HUES64 (cell line): ENCODE measurements around the gene U2AF1L4.
"Not testable (repeated sequence)": the region's sequence is repeated elsewhere in the genome, so short reads cannot be mapped to it uniquely, and the experiment has no call there.

Experiments used
- H3K27ac ChIP-seq: 2 replicates; pipeline ENCODE4 v1.7.0; 2013; ENCODE audit warnings: low read depth, low read length, inconsistent platforms
- H3K27me3 ChIP-seq: 2 replicates; pipeline ENCODE4 v1.6.1; 2013; ENCODE audit warnings: mild to moderate bottlenecking, low read length; ENCODE audit not compliant: insufficient read depth
- H3K36me3 ChIP-seq: 2 replicates; pipeline ENCODE4 v1.6.1; 2013; ENCODE audit warnings: mild to moderate bottlenecking, low read length; ENCODE audit not compliant: insufficient read depth
- H3K4me1 ChIP-seq: 2 replicates; pipeline ENCODE4 v1.6.1; 2013; ENCODE audit warnings: mild to moderate bottlenecking, low read length, moderate library complexity; ENCODE audit not compliant: insufficient read depth
- H3K4me3 ChIP-seq: 2 replicates; pipeline ENCODE4 v1.5.1; 2013; ENCODE audit warnings: mild to moderate bottlenecking, low read length, moderate library complexity
- H3K9ac ChIP-seq: 2 replicates; pipeline ENCODE4 v1.6.1; 2013; ENCODE audit warnings: mild to moderate bottlenecking, low read depth, low read length
- H3K9me3 ChIP-seq: 2 replicates; pipeline ENCODE4 v1.6.1; 2013; ENCODE audit warnings: low read depth, low read length; ENCODE audit not compliant: insufficient read depth
- WGBS: fragments of 150-250, 120-280 bp; methylation state at CpG from one replicate; pipeline ENCODE4 v1.1.7; 2013; ENCODE audit warnings: missing lambda C conversion rate; 5-methylcytosine and 5-hydroxymethylcytosine counted together

U2AF1L4 gene

DNA sequence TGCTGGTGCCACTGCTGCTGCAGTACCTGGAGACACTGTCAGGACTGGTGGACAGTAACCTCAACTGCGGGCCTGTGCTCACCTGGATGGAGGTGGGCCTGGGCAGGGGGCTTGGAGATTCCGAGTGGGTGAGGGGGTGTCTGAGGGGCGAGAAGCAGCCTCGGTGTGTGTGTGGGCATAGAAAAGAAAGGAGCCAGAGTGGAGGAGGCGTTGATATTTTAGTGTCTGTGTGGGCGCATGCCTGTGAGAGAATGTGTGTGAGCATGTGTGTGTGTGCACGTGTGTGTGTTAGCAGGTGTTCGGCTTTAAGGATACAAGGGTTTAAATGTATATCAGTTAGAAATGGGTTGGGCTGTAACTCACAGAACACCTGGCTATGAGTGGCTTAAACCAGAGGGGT, 33.8 kb upstream of the U2AF1L4 start:
- no peaks in the 10 kb centered on the region for H3K9me3 ChIP-seq
- H3K27me3 ChIP-seq: peaks cover 16% of the 10 kb centered on the region
- H3K27ac ChIP-seq: no peak overlapping the region
- peaks cover 17% of the 10 kb centered on the region for H3K4me1 ChIP-seq
- no peak overlapping the region for H3K4me3 ChIP-seq
- H3K9ac ChIP-seq: no peak overlapping the region
- no peaks in the 10 kb centered on the region for H3K36me3 ChIP-seq
- 94% methylated on average over 8 of the region's 8 CpGs for WGBS

GRCh38 chr19:35777961-35778360, 32.7 kb upstream of the U2AF1L4 start:
- H3K4me1 ChIP-seq: peaks cover 17% of the 10 kb centered on the region
- WGBS: 89% methylated on average over 7 of the region's 7 CpGs
- no peak overlapping the region for H3K27ac ChIP-seq
- peaks cover 20% of the 10 kb centered on the region for H3K27me3 ChIP-seq
- no peak overlapping the region for H3K4me3 ChIP-seq
- no peaks in the 10 kb centered on the region for H3K36me3 ChIP-seq
- H3K9ac ChIP-seq: no peak overlapping the region
- no peaks in the 10 kb centered on the region for H3K9me3 ChIP-seq

GRCh38 chr19:35777086-35777841, 32.0 kb upstream of the U2AF1L4 start:
- Histone ChIP-seq H3K4me3 (no peak overlapping the region), H3K4me1 (peaks cover 17% of the 10 kb centered on the region), H3K9me3 (no peaks in the 10 kb centered on the region), H3K36me3 (no peaks in the 10 kb centered on the region), H3K27ac (no peak overlapping the region), H3K9ac (no peak overlapping the region), H3K27me3 (peaks cover 23% of the 10 kb centered on the region)
- WGBS: 29% methylated on average over 19 of the region's 19 CpGs

GRCh38 chr19:35776102-35776788, 31.0 kb upstream of the U2AF1L4 start:
- H3K4me3 ChIP-seq: peak overlapping the region; percentile 71
- H3K36me3 ChIP-seq: no peaks in the 10 kb centered on the region
- no peaks in the 10 kb centered on the region for H3K9me3 ChIP-seq
- peaks cover 17% of the 10 kb centered on the region for H3K4me1 ChIP-seq
- H3K9ac ChIP-seq: no peak overlapping the region
- 46% methylated on average over 13 of the region's 13 CpGs for WGBS
- H3K27ac ChIP-seq: no peak overlapping the region
- H3K27me3 ChIP-seq: peaks cover 23% of the 10 kb centered on the region

- WGBS: under 1% methylated on average over 82 of the region's 82 CpGs
- Histone ChIP-seq H3K9ac (no peak within 1 kb of the TSS), H3K36me3 (no peaks in the 10 kb centered on the region), H3K4me1 (peaks cover 17% of the 10 kb centered on the region), H3K4me3 (peak within 1 kb of the TSS; percentile 71), H3K27me3 (peaks cover 23% of the 10 kb centered on the region), H3K27ac (no peak within 1 kb of the TSS), H3K9me3 (no peaks in the 10 kb centered on the region)
Measured at GRCh38 chr19:35775298-35776101, 30.3 kb upstream of the U2AF1L4 start, which contains the start of gene ARHGAP33. ARHGAP33 (plus strand) TSS chr19:35775564; CDS start chr19:35775659, 95 bp downstream.

DNA sequence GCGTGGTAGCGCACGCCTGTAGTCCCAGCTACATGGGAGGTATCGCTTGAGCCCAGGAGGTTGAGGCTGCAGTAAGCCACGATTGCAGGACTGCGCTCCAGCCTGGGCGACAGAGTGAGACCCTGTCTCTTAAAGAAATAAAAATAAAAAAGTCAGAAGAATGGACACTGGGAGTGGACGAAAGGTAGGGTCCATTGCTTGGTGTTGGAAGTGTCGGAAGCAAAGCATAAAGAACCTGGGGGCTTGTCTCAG, 29.8 kb upstream of the U2AF1L4 start:
- H3K9ac ChIP-seq: no peak overlapping the region
- peaks cover 17% of the 10 kb centered on the region for H3K4me1 ChIP-seq
- H3K27ac ChIP-seq: no peak overlapping the region
- H3K4me3 ChIP-seq: peak overlapping the region; percentile 71
- peaks cover 23% of the 10 kb centered on the region for H3K27me3 ChIP-seq
- 35% methylated on average over 9 of the region's 9 CpGs for WGBS
- H3K36me3 ChIP-seq: no peaks in the 10 kb centered on the region
- H3K9me3 ChIP-seq: no peaks in the 10 kb centered on the region

GRCh38 chr19:35774274-35775045, 29.2 kb upstream of the U2AF1L4 start:
- no peak overlapping the region for H3K27ac ChIP-seq
- H3K9me3 ChIP-seq: no peaks in the 10 kb centered on the region
- no peaks in the 10 kb centered on the region for H3K36me3 ChIP-seq
- peaks cover 17% of the 10 kb centered on the region for H3K4me1 ChIP-seq
- peak overlapping the region; percentile 71 for H3K4me3 ChIP-seq
- H3K9ac ChIP-seq: no peak overlapping the region
- 58% methylated on average over 16 of the region's 16 CpGs for WGBS
- peaks cover 23% of the 10 kb centered on the region for H3K27me3 ChIP-seq

GRCh38 chr19:35773020-35773806, 28.0 kb upstream of the U2AF1L4 start:
- Histone ChIP-seq H3K27ac (no peak overlapping the region), H3K4me3 (no peak overlapping the region), H3K36me3 (peaks cover 5% of the 10 kb centered on the region; the same call in 1 of the 2 replicates), H3K4me1 (peaks cover 18% of the 10 kb centered on the region), H3K9me3 (no peaks in the 10 kb centered on the region), H3K27me3 (peaks cover 23% of the 10 kb centered on the region), H3K9ac (no peak overlapping the region)
- 75% methylated on average over 8 of the region's 9 CpGs for WGBS

- WGBS: 87% methylated on average over 5 of the region's 5 CpGs
- Histone ChIP-seq H3K27me3 (peaks cover 16% of the 10 kb centered on the region), H3K4me1 (peaks cover 18% of the 10 kb centered on the region)
- not testable (repeated sequence) for H3K27ac ChIP-seq, H3K36me3 ChIP-seq, H3K9me3 ChIP-seq, H3K4me3 ChIP-seq, H3K9ac ChIP-seq
Measured at GRCh38 chr19:35772362-35772761, 27.1 kb upstream of the U2AF1L4 start.

GRCh38 chr19:35768082-35768421, 22.8 kb upstream of the U2AF1L4 start:
- Histone ChIP-seq H3K27ac (no peak overlapping the region), H3K27me3 (peaks cover 3% of the 10 kb centered on the region; the same call in 1 of the 2 replicates), H3K9ac (no peak overlapping the region), H3K4me1 (peaks cover 7% of the 10 kb centered on the region; the same call in 1 of the 2 replicates), H3K4me3 (no peak overlapping the region), H3K36me3 (peaks cover 30% of the 10 kb centered on the region), H3K9me3 (no peaks in the 10 kb centered on the region)
- WGBS: 58% methylated on average over 15 of the region's 15 CpGs
